ENCODE results near the gene DACH1. TPM values are rescaled to one million over a fixed set of nuclear protein-coding genes. Genes with fewer than 3 reads are reported as not detected.

DACH1 gene
- total and polyA plus RNA-seq, 2 of the 8 experiments (the other 6 are each of a cell fraction or from before 2014, with no cell fraction given): 0.12 to 0.67 TPM

DNA sequence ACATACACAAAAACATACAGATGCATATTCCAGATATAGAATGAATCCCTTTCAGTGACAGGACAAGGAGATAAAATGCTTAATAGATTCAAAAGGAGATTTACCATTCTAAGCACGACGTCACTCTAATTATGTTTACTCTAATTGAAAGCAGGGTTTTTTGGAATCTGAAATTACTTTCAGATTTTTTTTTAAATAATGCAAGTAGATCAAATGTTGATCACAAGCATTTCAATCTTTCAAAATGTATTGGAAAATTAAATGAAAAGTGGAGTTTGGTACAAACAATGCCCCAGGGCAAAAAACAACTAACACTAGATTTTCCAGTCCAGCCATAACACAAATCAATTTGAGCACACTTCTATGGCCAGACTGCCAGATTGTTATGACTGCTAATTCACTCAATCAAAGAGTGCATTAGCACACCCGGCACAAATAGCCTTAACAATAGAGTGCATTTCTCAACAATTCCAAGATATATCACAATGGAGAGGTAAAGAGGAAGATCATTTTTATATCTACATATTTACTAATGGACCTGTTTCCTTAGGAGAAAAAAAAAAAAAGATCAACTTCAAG lies 4.3 kb upstream of the DACH1 start:
- no peak overlapping the region for H2BK120ac ChIP-seq (replicated peaks; ENCODE audit: low read depth, low read length)
- no peak overlapping the region for H3K27ac ChIP-seq (ENCODE audit: low read depth, low read length)
- H3K56ac ChIP-seq (replicated peaks; ENCODE audit: insufficient read length, low read depth, low read length): no peak overlapping the region
- peaks cover 0 to 3% (median 2%) of the 10 kb centered on the region in 4 experiments; a peak in 5 of 7 replicates for H3K4me1 ChIP-seq (replicated peaks in 1 of 4; ENCODE audit: control insufficient read depth in 3 of 4, insufficient read depth in 4 of 4, low read length in 3 of 4)
- FAIRE-seq (no peak), DNase-seq (ENCODE audit: low read depth in 1 of 2, low spot score in 2 of 2) (no peak)
- H3K14ac ChIP-seq (ENCODE audit: insufficient read length): no peak overlapping the region
- H3K79me1 ChIP-seq (ENCODE audit: low read depth, low read length): no peaks in the 10 kb centered on the region
- H2AK5ac ChIP-seq (ENCODE audit: low read depth, low read length): no peak overlapping the region
- H2BK20ac ChIP-seq (ENCODE audit: low read length): no peak overlapping the region
- H3K4me3 ChIP-seq (ENCODE audit: extremely low read depth in 1 of 4, insufficient read depth in 2 of 4, low read depth in 3 of 4, low read length in 4 of 4): no peak overlapping the region
- peaks cover 9% of the 10 kb centered on the region; the same call in 1 of the 2 replicates for H3K23me2 ChIP-seq (ENCODE audit: low read depth, low read length)
- H3K4me2 ChIP-seq (ENCODE audit: insufficient read depth in 1 of 2, low read depth in 2 of 2, low read length in 2 of 2): no peak overlapping the region
- H3K18ac ChIP-seq (ENCODE audit: extremely low read depth, low read length): no peak overlapping the region
- ChIA-PET POLR2A (ENCODE audit: partially characterized antibody) (no interaction called here), CTCF (ENCODE audit: partially characterized antibody) (no interaction called here)
- H3K23ac ChIP-seq (ENCODE audit: insufficient read length): no peak overlapping the region
- no peaks in the 10 kb centered on the region for H3K9me3 ChIP-seq (ENCODE audit: insufficient read depth in 2 of 2, low read depth in 1 of 2, low read length in 1 of 2)
- H4K8ac ChIP-seq (ENCODE audit: extremely low read depth, insufficient read depth, low read length): no peak overlapping the region
- H4K91ac ChIP-seq (replicated peaks; ENCODE audit: insufficient read length, low read length): no peak overlapping the region
- H3K4ac ChIP-seq (replicated peaks; ENCODE audit: insufficient read length, low read depth, low read length): no peak overlapping the region
- H3K9ac ChIP-seq (replicated peaks in 1 of 4; ENCODE audit: extremely low read depth in 1 of 4, low read depth in 3 of 4, low read length in 3 of 4): no peak overlapping the region
- peaks cover 6 to 32% (median 25%) of the 10 kb centered on the region in 4 experiments for H3K27me3 ChIP-seq (replicated peaks in 1 of 4; ENCODE audit: control insufficient read depth in 3 of 4, extremely low read depth in 1 of 4, insufficient read depth in 3 of 4, low read length in 3 of 4)
- H4K20me1 ChIP-seq (replicated peaks in 1 of 2; ENCODE audit: control insufficient read depth in 1 of 2, insufficient read depth in 2 of 2, low read length in 2 of 2): no peaks in the 10 kb centered on the region
- no peaks in the 10 kb centered on the region for H3K36me3 ChIP-seq (ENCODE audit: control insufficient read depth in 2 of 4, insufficient read depth in 4 of 4, low read length in 3 of 4)
- no peaks in the 10 kb centered on the region for H3K79me2 ChIP-seq (ENCODE audit: control insufficient read depth in 1 of 2, insufficient read depth in 2 of 2, low read length in 2 of 2)
- no peak overlapping the region for H2BK5ac ChIP-seq (ENCODE audit: low read depth, low read length)
- H2BK12ac ChIP-seq (ENCODE audit: low read depth, low read length): no peak overlapping the region
- H2AFZ ChIP-seq (ENCODE audit: low read length): no peak overlapping the region
- no peak overlapping the region for H2BK15ac ChIP-seq (ENCODE audit: low read length)
- 89% methylated on average over 3 of the region's 3 CpGs; no CpG with 5 or more reads in 1 of the 2 experiments for WGBS, 2 experiments (ENCODE audit: extremely low coverage in 1 of 2, insufficient coverage in 1 of 2, insufficient read length in 1 of 2, insufficient replicate concordance in 2 of 2, low coverage in 1 of 2, low lambda C conversion rate in 2 of 2, missing lambda C conversion rate in 1 of 2)
- no peak overlapping the region for H4K5ac ChIP-seq (ENCODE audit: insufficient read length, low read depth, low read length)
- TF ChIP-seq, protein P1, sequence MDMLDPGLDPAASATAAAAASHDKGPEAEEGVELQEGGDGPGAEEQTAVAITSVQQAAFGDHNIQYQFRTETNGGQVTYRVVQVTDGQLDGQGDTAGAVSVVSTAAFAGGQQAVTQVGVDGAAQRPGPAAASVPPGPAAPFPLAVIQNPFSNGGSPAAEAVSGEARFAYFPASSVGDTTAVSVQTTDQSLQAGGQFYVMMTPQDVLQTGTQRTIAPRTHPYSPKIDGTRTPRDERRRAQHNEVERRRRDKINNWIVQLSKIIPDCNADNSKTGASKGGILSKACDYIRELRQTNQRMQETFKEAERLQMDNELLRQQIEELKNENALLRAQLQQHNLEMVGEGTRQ (IDR thresholded peaks at IDR 0.05; ENCODE audit: low read length): no peak
- TF ChIP-seq MAFK (IDR thresholded peaks at IDR 0.05; ENCODE audit: low read depth, low read length): no peak
- TF ChIP-seq TBP (IDR thresholded peaks at IDR 0.05; ENCODE audit: low read depth, low read length): no peak
- no peak for TF ChIP-seq SIX5 (IDR thresholded peaks at IDR 0.05; ENCODE audit: low read depth, low read length)
- TF ChIP-seq, protein P2, sequence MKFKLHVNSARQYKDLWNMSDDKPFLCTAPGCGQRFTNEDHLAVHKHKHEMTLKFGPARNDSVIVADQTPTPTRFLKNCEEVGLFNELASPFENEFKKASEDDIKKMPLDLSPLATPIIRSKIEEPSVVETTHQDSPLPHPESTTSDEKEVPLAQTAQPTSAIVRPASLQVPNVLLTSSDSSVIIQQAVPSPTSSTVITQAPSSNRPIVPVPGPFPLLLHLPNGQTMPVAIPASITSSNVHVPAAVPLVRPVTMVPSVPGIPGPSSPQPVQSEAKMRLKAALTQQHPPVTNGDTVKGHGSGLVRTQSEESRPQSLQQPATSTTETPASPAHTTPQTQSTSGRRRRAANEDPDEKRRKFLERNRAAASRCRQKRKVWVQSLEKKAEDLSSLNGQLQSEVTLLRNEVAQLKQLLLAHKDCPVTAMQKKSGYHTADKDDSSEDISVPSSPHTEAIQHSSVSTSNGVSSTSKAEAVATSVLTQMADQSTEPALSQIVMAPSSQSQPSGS (IDR thresholded peaks at IDR 0.05; ENCODE audit: low read length): no peak
- TF ChIP-seq, protein P3, sequence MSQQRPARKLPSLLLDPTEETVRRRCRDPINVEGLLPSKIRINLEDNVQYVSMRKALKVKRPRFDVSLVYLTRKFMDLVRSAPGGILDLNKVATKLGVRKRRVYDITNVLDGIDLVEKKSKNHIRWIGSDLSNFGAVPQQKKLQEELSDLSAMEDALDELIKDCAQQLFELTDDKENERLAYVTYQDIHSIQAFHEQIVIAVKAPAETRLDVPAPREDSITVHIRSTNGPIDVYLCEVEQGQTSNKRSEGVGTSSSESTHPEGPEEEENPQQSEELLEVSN (IDR thresholded peaks at IDR 0.05): no peak
- no peak for TF ChIP-seq CHD2 (IDR thresholded peaks at IDR 0.05; ENCODE audit: low read length)
- TF ChIP-seq EZH2 (IDR thresholded peaks at IDR 0.05; ENCODE audit: low read depth, low read length, severe bottlenecking): no peak
- no peak for TF ChIP-seq POLR2AphosphoS5 (IDR thresholded peaks at IDR 0.05; ENCODE audit: low read depth, low read length)
- TF ChIP-seq CBX8 (IDR thresholded peaks at IDR 0.05; ENCODE audit: borderline replicate concordance, low read depth, low read length): no peak
- TF ChIP-seq SRF (IDR thresholded peaks at IDR 0.05; ENCODE audit: low read depth, low read length): no peak

All from H1 (cell line).